ENCODE measurements around the gene LBHD2. TPM values are rescaled to one million over a fixed set of nuclear protein-coding genes. Genes with fewer than 3 reads are reported as not detected.

The LBHD2 gene
- total RNA-seq, 1 experiment from 2014 or later = not detected

GRCh38 chr14:103133210-103134140, 49.5 kb downstream of the LBHD2 start:
- no peak overlapping the region for H3K4me3 ChIP-seq (ENCODE audit: low read depth in 2 of 2, low read length in 2 of 2)
- peaks cover 75% of the 10 kb centered on the region for H3K4me1 ChIP-seq (ENCODE audit: control insufficient read depth, insufficient read depth, low read length)
- ChIA-PET POLR2A (no interaction called here), CTCF (interaction anchor here (1.8 kb wide), 1 partner anchor 28 kb away, joined by 12 read pairs; no protein-coding TSS in a partner anchor)
- no TSS peak for BruUV-seq (replicated peaks)
- DNase-seq (ENCODE audit: low read depth, low spot score) (no peak), ATAC-seq (no peak)
- peak; percentile 6; the same call in 1 of the 2 replicates for TF ChIP-seq POLR2AphosphoS5 (IDR thresholded peaks at IDR 0.05; ENCODE audit: low read depth, low read length)
- no peak for TF ChIP-seq REST (IDR thresholded peaks at IDR 0.05; ENCODE audit: insufficient read depth in 1 of 2, low read depth in 2 of 2, low read length in 1 of 2)
- no peaks in the 10 kb centered on the region for H3K9me3 ChIP-seq (ENCODE audit: control insufficient read depth, insufficient read depth, low read depth, low read length)
- 0 out of 2 replicates have a peak, but pooled peaks cover 2% of the 10 kb centered on the region for H3K36me3 ChIP-seq (ENCODE audit: control insufficient read depth, insufficient read depth, low read length)
- no peak overlapping the region for H3K27ac ChIP-seq (ENCODE audit: low read length)
- in situ Hi-C loops (cut with HindIII; ENCODE audit: low pct_unique_long_range_greater_than_20kb, low sequenced_read_pairs) = no loop called here
- intact Hi-C loops (cut with micrococcal nuclease; ENCODE audit: unreplicated experiment) = no loop called here
- H3K27me3 ChIP-seq (ENCODE audit: control insufficient read depth, insufficient read depth, low read length) = no peaks in the 10 kb centered on the region

- H3K9me3 ChIP-seq (ENCODE audit: control insufficient read depth, insufficient read depth, low read depth, low read length) = no peaks in the 10 kb centered on the region
- H3K27ac ChIP-seq (ENCODE audit: low read length) = peak overlapping the region; percentile 44; the same call in 1 of the 2 replicates
- POLR2A ChIA-PET = no interaction called here
- intact Hi-C loops (cut with micrococcal nuclease; ENCODE audit: unreplicated experiment) = no loop called here
- no peak overlapping the region for H3K4me3 ChIP-seq (ENCODE audit: low read depth in 2 of 2, low read length in 2 of 2)
- DNase-seq (ENCODE audit: low read depth, low spot score) (no peak), ATAC-seq (no peak)
- 0 out of 2 replicates have a peak, but pooled peaks cover 2% of the 10 kb centered on the region for H3K36me3 ChIP-seq (ENCODE audit: control insufficient read depth, insufficient read depth, low read length)
- CTCF ChIA-PET = interaction anchor here (1.8 kb wide), 1 partner anchor 29 kb away, joined by 12 read pairs; no protein-coding TSS in a partner anchor
- BruUV-seq (replicated peaks) = no TSS peak
- H3K27me3 ChIP-seq (ENCODE audit: control insufficient read depth, insufficient read depth, low read length) = no peaks in the 10 kb centered on the region
- in situ Hi-C loops (cut with HindIII; ENCODE audit: low pct_unique_long_range_greater_than_20kb, low sequenced_read_pairs) = no loop called here
- H3K4me1 ChIP-seq (ENCODE audit: control insufficient read depth, insufficient read depth, low read length) = peaks cover 67% of the 10 kb centered on the region
- TF ChIP-seq CTCF (IDR thresholded peaks at IDR 0.05) (no peak), REST (IDR thresholded peaks at IDR 0.05; ENCODE audit: insufficient read depth in 1 of 2, low read depth in 2 of 2, low read length in 1 of 2) (no peak), POLR2AphosphoS5 (IDR thresholded peaks at IDR 0.05; ENCODE audit: low read depth, low read length) (no peak), TCF7L2 (IDR thresholded peaks at IDR 0.05; ENCODE audit: low read depth, low read length) (no peak), SIN3A (IDR thresholded peaks at IDR 0.05; ENCODE audit: borderline replicate concordance, insufficient read depth, low read depth, low read length) (no peak)
Measured at GRCh38 chr14:103134405-103134804, 50.4 kb downstream of the LBHD2 start.

All from Panc1 (cell line).